ENCODE measurements around the gene COL5A1.

COL5A1 gene

DNA sequence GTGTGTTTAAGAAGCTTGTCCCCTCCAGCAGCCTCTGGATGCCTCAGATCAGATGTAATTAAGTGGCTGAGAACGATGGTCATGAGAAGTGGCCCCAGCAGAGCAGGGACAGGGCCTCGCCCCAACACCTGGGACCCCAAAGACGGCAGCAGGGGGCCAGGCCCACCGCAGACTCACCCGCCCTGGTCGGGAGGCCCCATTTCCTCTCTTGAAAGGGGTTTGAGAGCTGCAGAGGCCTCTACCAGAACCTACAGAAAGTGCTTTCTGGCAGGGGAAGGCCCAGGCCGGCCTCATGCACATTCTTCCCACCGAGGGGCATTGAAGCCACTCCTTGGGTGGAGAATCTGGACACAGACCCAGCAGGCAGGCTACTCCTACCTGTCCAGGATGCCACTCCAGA is 153.8 kb downstream of the COL5A1 start:
- no peak for DNase-seq

- DNase-seq, result no peak
These were observed 155.3 kb downstream of the COL5A1 start for GRCh38 chr9:134796882-134797281.

- no peak for DNase-seq
These were observed 159.3 kb downstream of the COL5A1 start for GRCh38 chr9:134800791-134801339.

DNA sequence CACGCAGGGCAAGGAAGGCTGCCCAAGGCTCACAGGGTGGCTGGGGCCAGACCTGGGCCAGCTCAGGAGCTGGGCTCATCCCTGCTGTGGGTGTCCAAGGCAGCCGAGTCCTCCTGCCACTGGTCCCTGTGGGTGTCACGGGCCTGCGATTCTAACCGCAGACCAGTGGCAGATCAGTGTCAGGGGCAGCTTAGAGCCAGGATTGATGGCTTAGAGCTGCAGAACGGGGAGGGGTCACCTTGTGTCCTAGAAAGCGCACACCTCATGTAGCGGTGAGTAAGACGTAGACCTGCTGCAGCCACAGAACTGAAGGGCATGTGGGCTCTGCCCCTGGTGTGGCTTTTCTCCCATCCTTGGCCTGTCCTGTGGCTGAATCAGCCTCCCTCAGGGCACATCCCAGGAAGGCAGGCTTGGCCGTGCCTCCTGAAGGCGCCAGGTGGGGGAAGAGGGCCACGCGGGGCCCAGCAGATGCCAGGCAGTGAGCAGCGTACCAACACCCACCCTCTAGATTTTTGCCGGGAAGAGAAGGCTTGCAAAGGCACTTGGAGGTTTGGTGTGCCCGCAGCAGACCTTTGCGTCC is 160.7 kb downstream of the COL5A1 start:
- DNase-seq, result no peak

- DNase-seq, result no peak
These were observed 163.3 kb downstream of the COL5A1 start for GRCh38 chr9:134804871-134805270.

GRCh38 chr9:134807716-134808446 is 166.3 kb downstream of the COL5A1 start:
- no peak for DNase-seq

DNA sequence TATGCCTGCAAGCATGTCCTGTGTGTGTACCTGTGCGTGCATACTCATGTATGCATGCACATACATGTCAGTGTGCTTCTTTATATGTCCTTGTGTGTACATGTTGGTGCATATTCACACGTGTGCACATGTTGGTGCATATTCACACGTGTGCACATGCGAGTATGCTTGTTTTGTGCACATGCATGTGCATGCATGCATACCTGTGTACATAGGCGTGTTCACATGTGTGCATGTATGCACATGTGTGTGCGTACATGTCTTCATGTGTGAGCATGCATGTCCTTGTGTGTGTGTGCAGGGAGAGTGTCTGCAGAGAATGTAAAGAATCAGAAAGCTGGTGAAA is 166.8 kb downstream of the COL5A1 start:
- DNase-seq, result no peak

GRCh38 chr9:134809292-134809691 is 167.7 kb downstream of the COL5A1 start:
- no peak for DNase-seq

- no peak for DNase-seq
These were observed 168.2 kb downstream of the COL5A1 start for GRCh38 chr9:134809826-134810225.

- no peak for DNase-seq
These were observed 169.6 kb downstream of the COL5A1 start for GRCh38 chr9:134811079-134811672.

DNA sequence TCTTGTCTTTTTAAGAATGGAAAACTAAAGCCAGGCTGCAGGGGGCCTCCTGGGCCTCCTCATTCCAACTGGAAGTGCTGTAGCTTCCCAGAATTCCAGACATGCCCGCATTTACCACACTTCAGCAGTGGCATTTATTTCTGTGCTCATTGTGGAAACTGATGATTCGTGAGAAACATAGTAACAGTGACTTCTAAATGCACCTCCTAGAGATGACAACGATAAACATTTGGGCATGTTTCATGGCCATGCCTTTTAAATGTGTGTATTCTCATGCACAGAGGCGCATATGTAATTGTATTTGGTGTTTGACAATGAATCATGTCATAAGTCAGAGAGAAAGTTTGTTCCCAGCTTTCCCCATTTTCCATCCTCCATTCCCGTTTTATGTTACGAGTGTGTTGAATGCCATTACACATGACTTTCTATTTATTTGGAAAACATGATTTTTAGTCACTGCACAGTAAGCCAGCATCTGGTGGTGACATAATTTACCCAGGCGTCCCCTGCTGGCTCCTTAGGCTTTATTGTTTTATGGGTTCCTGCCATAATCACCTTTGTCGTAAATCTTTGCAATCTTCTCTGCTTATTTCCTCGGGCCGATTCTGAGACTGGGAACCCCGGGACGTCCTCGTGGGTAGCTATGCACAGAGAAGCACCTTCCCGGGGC is 170.2 kb downstream of the COL5A1 start:
- DNase-seq, result no peak

DNA sequence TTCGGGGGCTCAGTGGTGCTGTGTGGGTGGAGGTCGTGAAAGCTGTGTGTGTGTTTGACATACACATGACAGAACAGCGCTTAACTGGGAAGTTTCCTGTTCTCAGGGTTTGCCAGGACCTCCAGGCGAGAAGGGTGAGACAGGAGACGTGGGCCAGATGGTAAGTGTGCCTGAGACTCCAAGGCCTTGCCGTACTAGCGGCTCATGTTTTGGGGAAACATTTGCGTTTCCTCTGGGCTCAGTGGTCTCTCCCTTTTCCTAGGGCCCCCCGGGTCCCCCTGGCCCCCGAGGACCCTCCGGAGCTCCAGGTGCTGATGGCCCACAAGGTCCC is 170.7 kb downstream of the COL5A1 start:
- no peak for DNase-seq

GRCh38 chr9:134813841-134814240 is 172.2 kb downstream of the COL5A1 start:
- no peak for DNase-seq

DNA sequence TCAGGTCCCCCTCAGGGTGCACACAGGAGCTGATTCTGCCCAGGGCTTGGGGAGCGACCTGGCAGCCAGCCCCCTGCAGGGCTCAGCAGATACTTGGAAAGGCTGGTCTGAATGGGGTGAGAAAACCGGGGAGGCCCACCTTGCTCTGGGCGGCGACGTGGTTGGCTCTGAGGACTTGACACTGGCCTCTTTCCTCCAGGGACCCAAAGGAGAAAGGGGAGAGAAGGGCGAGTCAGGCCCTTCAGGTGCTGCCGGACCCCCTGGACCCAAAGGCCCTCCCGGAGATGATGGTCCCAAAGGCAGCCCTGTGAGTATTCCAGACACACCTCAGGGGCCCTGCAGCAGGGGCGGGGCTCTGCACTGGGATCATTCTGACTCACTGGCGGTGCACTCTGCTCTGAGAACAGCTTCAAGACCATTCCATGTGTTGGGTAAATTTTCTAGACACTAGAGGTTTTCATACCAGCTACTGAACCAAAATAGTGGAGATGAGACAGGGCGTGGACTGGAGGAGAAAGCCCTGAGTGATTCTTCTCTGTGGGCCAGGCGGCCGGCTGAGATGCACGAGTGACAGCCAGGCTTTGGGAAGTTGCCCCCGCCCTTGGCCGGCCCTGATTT is 173.1 kb downstream of the COL5A1 start:
- no peak for DNase-seq

GRCh38 chr9:134815435-134816214 is 174.0 kb downstream of the COL5A1 start:
- DNase-seq, result no peak

GRCh38 chr9:134816264-134816663 is 174.7 kb downstream of the COL5A1 start:
- no peak for DNase-seq

GRCh38 chr9:134818000-134818568 is 176.5 kb downstream of the COL5A1 start:
- no peak for DNase-seq

- DNase-seq, result no peak
These were observed 177.0 kb downstream of the COL5A1 start for GRCh38 chr9:134818591-134818990.

DNA sequence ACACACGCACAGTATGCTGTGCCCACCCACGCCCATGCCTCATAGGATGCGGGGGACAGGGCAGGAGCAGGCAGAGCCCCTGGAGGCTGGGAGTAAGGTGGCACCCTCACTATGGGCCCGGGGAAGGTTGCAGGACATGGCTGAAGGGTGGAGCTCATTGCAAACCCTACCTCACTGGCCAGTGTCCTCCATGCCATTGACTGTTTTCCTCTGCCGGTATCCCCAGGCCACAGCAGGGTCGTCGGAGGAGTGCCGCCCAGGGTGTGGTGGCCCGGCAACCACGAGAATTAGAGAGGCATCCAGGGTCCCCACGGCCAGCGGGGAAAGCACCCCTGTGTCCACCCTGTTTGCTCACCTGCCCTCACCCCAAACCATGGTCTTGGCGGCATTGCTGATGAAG is 179.3 kb downstream of the COL5A1 start:
- no peak for DNase-seq

- DNase-seq, result no peak
These were observed 180.9 kb downstream of the COL5A1 start for GRCh38 chr9:134822541-134822940.

DNA sequence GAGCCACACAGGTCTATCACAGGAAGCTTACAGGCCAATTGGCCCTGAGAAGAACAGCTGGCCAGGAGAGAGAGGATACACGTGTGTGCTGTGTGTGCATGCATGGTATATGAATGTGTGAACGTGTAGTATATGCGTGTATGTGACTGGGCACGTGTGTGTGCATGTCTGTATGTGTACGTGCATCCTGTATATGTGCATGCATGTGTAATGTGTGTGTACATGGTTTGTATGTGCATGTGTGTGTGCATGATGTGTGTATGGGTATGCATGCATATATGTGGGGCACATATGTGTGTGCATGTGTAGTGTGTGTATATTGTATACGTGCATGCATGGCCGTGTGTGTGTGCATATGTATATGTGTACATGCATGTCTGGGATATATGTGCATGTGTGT is 182.0 kb downstream of the COL5A1 start:
- DNase-seq, result no peak

DNA sequence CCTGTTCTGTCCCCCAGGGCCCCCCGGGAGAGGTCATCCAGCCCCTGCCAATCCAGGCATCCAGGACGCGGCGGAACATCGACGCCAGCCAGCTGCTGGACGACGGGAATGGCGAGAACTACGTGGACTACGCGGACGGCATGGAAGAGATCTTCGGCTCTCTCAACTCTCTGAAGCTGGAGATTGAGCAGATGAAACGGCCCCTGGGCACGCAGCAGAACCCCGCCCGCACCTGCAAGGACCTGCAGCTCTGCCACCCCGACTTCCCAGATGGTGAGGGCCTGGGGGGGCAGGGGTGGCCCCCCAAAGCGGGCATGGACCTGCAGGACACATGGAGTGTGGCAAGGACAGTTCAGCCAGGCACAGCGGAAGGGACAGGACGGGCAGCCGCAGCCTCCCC is 183.0 kb downstream of the COL5A1 start:
- no peak for DNase-seq

Data from NCI-H2081 treated with DMSO at 0.1 percent for 48 hours (cell line).